Gastrocnemius medialis (tissue), 4 donors: ENCODE data around the gene TXNL4A. TPM values are rescaled to one million over a fixed set of nuclear protein-coding genes. Genes with fewer than 3 reads are reported as not detected.

Experiments used
- ATAC-seq, 2 donors: fragments of 150-250 bp; one replicate each; pipeline ENCODE4 v1.9.1; 2016
- DNase-seq, 2 donors: peaks; one replicate each; pipeline ENCODE4 v3.0.0-alpha.2; 2019
- H3K27ac ChIP-seq, 4 donors: fragments of 200-600 bp; sonication (generic); 1 replicate in 1 of 4; 2 replicates in 3 of 4; pipeline ENCODE4 v1.5.1; 2016 to 2018; ENCODE audit warnings: mild to moderate bottlenecking in 2 of 4, moderate library complexity in 1 of 4
- H3K27me3 ChIP-seq, 3 donors: fragments of 200-600 bp; sonication (generic) in 2 of 3; 1 replicate in 1 of 3; 2 replicates in 2 of 3; pipeline versions ENCODE4 v1.5.1 to v1.6.0; 2016 to 2019; ENCODE audit warnings: mild to moderate bottlenecking in 1 of 3, moderate library complexity in 1 of 3
- H3K36me3 ChIP-seq, 2 donors: fragments of 200-600 bp; sonication (generic) in 1 of 2; one replicate each; pipeline ENCODE4 v1.5.1; 2017 to 2018
- H3K4me1 ChIP-seq, 2 donors: fragments of 200-600 bp; sonication (generic) in 1 of 2; one replicate each; pipeline ENCODE4 v1.5.1; 2016 to 2017; ENCODE audit warnings: mild to moderate bottlenecking in 2 of 2
- H3K4me3 ChIP-seq, 4 donors: fragments of 200-600 bp; sonication (generic) in 3 of 4; 1 replicate in 1 of 4; 2 replicates in 3 of 4; pipeline ENCODE4 v1.5.1; 2016 to 2019; ENCODE audit warnings: mild to moderate bottlenecking in 2 of 4
- H3K9me3 ChIP-seq, 3 donors: fragments of 200-600 bp; sonication (generic) in 2 of 3; 1 replicate in 1 of 3; 2 replicates in 2 of 3; pipeline ENCODE4 v1.5.1; 2016 to 2019
- POLR2A ChIP-seq, 2 donors: fragments of 450-650 bp; IDR thresholded peaks; one replicate each; pipeline ENCODE4 v1.6.1; 2017; ENCODE audit warnings: antibody characterized with exemption in 2 of 2, mild to moderate bottlenecking in 2 of 2, moderate library complexity in 2 of 2
- in situ Hi-C, 4 donors: fragments of 200-750 bp; cut with MboI; loops; one replicate each; pipeline versions ENCODE4 v1.15.0 to v1.8.0; 2017; ENCODE audit warnings: low sequenced_read_pairs in 4 of 4
- intact Hi-C: fragments of 100-400 bp; cut with DNase I; formaldehyde crosslinking; loops from one replicate; pipeline ENCODE4 v1.15.1; 2023; ENCODE audit warnings: low total_unique reads
- total RNA-seq, 4 donors: library from RNA; depleted of rRNA; stranded (reverse); fragments of >200 nt; gene quantifications; one replicate each; pipeline versions ENCODE4 v1.1.0 to v1.2.3, GENCODE V29; 2016
- TF ChIP-seq, protein P1 (sequence below), 5 experiments: fragments of 450-650 bp in 3 of 5; fragments of 200-600 bp in 2 of 5; sonication (generic) in 2 of 5; IDR thresholded peaks in 4 of 5; conservative IDR thresholded peaks in 1 of 5; 1 replicate in 4 of 5; 2 replicates in 1 of 5; pipeline ENCODE4 v1.5.1; 2016 to 2019; ENCODE audit warnings: antibody characterized with exemption in 5 of 5, mild to moderate bottlenecking in 3 of 5, moderate library complexity in 3 of 5

TXNL4A gene
- total RNA-seq, 4 donors from 2014 or later: 39.9 to 105 (median 66.4) TPM

DNA sequence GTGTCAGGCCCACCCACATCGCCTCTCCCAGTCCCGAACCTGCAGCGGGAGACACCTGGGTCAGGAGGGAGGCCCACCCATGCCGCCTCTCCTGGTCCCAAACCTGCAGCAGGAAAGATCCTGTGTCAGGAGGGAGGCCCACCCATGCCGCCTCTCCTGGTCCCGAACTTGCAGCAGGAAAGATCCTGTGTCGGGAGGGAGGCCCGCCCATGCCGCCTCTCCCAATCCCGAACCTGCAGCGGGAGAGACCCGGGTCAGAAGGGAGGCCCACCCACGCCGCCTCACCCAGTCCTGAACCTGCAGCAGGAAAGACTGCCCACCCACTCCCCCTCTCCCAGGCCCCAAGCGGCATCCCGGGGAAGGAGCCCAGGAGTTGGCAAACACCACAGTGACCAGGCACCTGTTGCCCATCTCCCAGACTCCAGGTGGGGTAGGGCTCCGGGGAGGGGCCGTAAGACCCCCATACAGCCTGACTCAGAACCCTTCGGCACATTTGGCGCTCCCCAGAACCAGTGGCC lies 44.7 kb downstream of the TXNL4A start:
- Histone ChIP-seq H3K4me1 (peaks cover 64 to 88% of the 10 kb centered on the region in 2 donors), H3K9me3 (no peaks in the 10 kb centered on the region), H3K4me3 (no peak overlapping the region), H3K36me3 (peaks cover 0 to 17% of the 10 kb centered on the region in 2 donors), H3K27ac (peak overlapping the region in 2 of 4 donors; percentile 53 to 88), H3K27me3 (no peaks in the 10 kb centered on the region)
- intact Hi-C loops: no loop called here
- ATAC-seq: no peak
- no peak for DNase-seq
- TF ChIP-seq, protein P1, sequence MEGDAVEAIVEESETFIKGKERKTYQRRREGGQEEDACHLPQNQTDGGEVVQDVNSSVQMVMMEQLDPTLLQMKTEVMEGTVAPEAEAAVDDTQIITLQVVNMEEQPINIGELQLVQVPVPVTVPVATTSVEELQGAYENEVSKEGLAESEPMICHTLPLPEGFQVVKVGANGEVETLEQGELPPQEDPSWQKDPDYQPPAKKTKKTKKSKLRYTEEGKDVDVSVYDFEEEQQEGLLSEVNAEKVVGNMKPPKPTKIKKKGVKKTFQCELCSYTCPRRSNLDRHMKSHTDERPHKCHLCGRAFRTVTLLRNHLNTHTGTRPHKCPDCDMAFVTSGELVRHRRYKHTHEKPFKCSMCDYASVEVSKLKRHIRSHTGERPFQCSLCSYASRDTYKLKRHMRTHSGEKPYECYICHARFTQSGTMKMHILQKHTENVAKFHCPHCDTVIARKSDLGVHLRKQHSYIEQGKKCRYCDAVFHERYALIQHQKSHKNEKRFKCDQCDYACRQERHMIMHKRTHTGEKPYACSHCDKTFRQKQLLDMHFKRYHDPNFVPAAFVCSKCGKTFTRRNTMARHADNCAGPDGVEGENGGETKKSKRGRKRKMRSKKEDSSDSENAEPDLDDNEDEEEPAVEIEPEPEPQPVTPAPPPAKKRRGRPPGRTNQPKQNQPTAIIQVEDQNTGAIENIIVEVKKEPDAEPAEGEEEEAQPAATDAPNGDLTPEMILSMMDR (IDR thresholded peaks at IDR 0.05 in 4 of 5, conservative IDR thresholded peaks at IDR 0.05 in 1 of 5): no peak
- TF ChIP-seq POLR2A (IDR thresholded peaks at IDR 0.05): no peak
- in situ Hi-C loops: no loop called here

DNA sequence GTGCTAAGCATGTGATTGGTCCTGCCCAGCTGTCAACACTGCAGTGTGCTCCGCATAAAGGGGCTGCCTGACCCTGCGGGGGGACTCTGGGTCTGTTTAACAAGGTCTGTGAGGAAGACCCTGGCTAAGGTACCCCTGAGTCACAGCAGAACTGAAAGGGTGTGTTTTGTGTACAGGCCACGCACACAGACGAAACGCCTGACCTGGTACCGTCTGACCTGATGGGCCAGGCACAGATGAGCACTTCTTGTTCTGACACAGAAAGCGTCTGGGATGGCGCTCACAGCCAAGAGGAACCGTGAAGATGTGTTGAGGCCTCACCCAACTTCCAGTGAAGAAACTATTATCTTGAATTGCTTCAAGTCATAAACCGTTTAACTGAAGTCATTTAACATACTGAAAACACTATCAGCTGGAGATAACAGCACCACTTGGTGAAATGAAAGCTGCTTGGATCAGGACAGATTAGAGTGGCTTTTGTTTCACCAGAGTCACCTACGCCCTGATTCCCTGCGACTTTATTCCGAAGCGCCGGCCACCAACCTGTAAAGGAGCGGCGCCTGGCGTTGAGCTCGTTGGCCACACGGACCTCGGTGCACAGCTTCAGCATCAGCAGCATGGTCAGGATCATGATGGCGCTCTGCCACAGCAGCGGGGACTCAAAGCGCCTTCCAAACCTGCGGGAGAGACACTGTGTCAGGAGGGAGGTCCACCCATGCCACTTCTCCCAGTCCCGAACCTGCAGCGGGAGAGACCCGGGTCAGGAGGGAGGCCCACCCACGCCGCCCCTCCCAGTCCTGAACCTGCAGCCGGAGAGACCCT lies 45.4 kb downstream of the TXNL4A start:
- DNase-seq (no peak), ATAC-seq (no peak)
- H3K4me1 ChIP-seq: peaks cover 64 to 88% of the 10 kb centered on the region in 2 donors

DNA sequence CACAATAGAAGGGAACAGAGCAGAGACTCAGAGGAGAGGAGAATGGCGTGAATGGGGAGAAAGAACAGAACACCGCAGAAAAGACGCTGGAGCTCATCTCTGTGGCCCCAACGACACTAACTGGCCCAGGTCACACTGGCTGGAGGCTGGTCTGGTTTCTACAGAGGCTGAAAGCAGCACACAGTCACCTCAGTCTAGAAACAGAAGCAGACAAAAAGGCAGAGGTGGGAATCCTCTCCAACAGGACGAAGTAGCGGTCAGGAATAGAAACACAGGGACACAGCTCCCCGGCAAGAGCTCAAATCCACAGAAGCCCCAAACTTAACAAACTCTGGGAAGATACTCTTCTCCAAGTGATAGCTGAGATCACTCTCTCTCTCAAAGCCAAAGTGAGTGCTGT lies 46.2 kb downstream of the TXNL4A start:
- H3K27me3 ChIP-seq: no peaks in the 10 kb centered on the region
- TF ChIP-seq, protein P1 (IDR thresholded peaks at IDR 0.05 in 4 of 5, conservative IDR thresholded peaks at IDR 0.05 in 1 of 5): no peak
- no peak for TF ChIP-seq POLR2A (IDR thresholded peaks at IDR 0.05)
- DNase-seq (no peak), ATAC-seq (no peak)
- H3K9me3 ChIP-seq: no peaks in the 10 kb centered on the region
- H3K4me1 ChIP-seq: peaks cover 56 to 81% of the 10 kb centered on the region in 2 donors
- in situ Hi-C loops (no loop called here), intact Hi-C loops (no loop called here)
- H3K36me3 ChIP-seq: peaks cover 0 to 19% of the 10 kb centered on the region in 2 donors
- H3K27ac ChIP-seq: peak overlapping the region; percentile 51 to 88 (median 65)
- no peak overlapping the region for H3K4me3 ChIP-seq

More for the DNA sequence above, 45.4 kb downstream of the TXNL4A start:
- peak overlapping the region; percentile 51 to 88 (median 65) for H3K27ac ChIP-seq
- no peak for TF ChIP-seq POLR2A (IDR thresholded peaks at IDR 0.05)
- TF ChIP-seq, protein P1 (IDR thresholded peaks at IDR 0.05 in 4 of 5, conservative IDR thresholded peaks at IDR 0.05 in 1 of 5): no peak
- no peaks in the 10 kb centered on the region for H3K9me3 ChIP-seq
- in situ Hi-C loops (no loop called here), intact Hi-C loops (no loop called here)
- H3K36me3 ChIP-seq: peaks cover 0 to 17% of the 10 kb centered on the region in 2 donors
- H3K4me3 ChIP-seq: no peak overlapping the region
- no peaks in the 10 kb centered on the region for H3K27me3 ChIP-seq

DNA sequence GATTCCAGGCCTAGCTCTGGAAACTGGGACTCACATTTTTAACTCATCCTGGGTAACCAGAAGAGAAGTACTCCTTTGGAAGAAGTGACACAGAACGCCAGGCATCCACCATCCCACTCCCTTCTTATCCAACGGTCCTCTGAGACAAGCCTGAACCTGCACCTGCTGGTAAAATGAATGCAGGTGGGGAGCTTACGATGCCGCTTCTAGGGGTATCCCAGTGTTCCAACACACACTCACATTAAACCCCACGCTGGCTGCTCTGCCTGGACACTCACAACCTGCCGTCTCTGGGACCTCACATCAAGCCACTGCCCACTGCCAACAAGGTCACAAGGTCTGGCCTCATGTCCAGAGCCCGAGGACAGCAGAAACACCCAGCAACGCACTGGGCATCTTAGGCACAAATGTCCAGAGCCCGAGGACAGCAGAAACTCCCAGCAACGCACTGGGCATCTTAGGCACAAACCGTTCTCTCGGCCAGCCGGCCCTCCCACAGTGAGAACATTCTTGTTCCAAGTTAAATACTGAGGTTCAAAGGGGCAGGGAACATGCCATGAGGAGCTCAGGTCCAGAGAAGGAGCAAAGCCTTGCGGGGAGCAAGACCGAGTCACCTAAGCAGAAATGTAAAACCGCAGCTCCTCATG lies 46.8 kb downstream of the TXNL4A start:
- Histone ChIP-seq H3K27me3 (no peaks in the 10 kb centered on the region), H3K4me1 (peaks cover 50 to 75% of the 10 kb centered on the region in 2 donors), H3K9me3 (no peaks in the 10 kb centered on the region), H3K27ac (peak overlapping the region; percentile 51 to 88 (median 65)), H3K4me3 (no peak overlapping the region), H3K36me3 (peaks cover 0 to 20% of the 10 kb centered on the region in 2 donors)
- peak; percentile 56 to 70 for DNase-seq
- TF ChIP-seq, protein P1 (IDR thresholded peaks at IDR 0.05 in 4 of 5, conservative IDR thresholded peaks at IDR 0.05 in 1 of 5): no peak
- no peak for TF ChIP-seq POLR2A (IDR thresholded peaks at IDR 0.05)
- in situ Hi-C loops (no loop called here), intact Hi-C loops (no loop called here)
- peak; percentile 60 to 73 for ATAC-seq
